ENCODE measurements around the gene ERVW-1.
"Not testable (repeated sequence)": the region's sequence is repeated elsewhere in the genome, so short reads cannot be mapped to it uniquely, and the experiment has no call there.

ERVW-1 gene

DNA sequence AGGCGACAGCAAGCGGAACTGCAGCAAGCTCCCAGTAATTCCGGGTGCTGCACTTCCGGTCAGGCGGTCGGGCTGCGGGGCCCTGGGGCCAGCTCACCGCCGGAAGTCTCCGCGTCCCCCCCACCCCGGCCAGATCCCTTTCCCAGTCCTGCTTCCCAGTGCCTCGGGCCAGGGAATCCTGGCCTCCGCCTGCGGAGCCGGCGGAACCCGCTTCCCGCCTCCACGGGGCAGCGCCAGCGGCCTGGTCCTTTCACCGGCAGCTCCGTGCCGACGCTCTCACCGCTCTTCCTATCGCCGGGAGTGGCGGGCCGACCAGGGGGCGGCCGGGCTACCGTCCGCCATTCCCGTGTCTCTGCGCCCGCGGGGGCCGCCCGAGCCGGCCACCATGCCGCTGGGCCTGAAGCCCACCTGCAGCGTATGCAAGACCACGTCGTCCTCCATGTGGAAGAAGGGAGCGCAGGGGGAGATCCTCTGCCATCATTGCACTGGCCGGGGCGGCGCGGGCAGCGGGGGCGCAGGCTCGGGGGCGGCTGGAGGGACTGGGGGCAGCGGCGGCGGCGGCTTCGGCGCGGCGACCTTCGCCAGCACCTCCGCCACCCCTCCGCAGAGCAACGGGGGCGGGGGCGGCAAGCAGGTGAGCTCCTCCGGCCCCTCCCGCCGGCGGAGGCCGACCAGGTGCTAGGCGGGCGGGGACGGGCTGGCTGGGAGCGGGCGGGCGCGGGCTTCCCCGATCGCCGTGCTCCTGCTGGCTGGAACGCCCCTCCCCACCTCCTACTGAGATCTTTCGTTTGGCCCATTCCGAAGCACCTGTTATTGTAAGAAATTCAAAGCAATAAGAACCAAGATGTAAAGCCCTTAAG is 30.2 kb downstream of the ERVW-1 start, which contains the start of gene GATAD1:
Gene GATAD1, plus strand, starts transcription at position 138 of the 860 bp plus-strand sequence. Its CDS starts 248 bp downstream, at position 386.
- Histone ChIP-seq H3K9me3 (replicated peaks; ENCODE audit: insufficient read depth, low read length) (no peaks in the 10 kb centered on the region), H3F3A (ENCODE audit: insufficient read depth, low read length) (peaks cover 8% of the 10 kb centered on the region; the same call in 1 of the 2 replicates), H3K27me3 (replicated peaks; ENCODE audit: insufficient read depth, low read length) (no peaks in the 10 kb centered on the region), H3K4me1 (ENCODE audit: low read length) (no peaks in the 10 kb centered on the region), H4K20me1 (ENCODE audit: insufficient read depth, low read length) (no peaks in the 10 kb centered on the region), H2AFZ (ENCODE audit: low read length) (peak within 1 kb of the TSS; percentile 96), H3K9me2 (replicated peaks; ENCODE audit: insufficient read depth, low read length) (no peaks in the 10 kb centered on the region), H3K9ac (ENCODE audit: low read length) (peak within 1 kb of the TSS; percentile 93), H3K36me3 (replicated peaks; ENCODE audit: insufficient read depth, low read length) (no peaks in the 10 kb centered on the region), H3K4me2 (ENCODE audit: low read depth, low read length) (peak within 1 kb of the TSS; percentile 68), H3K79me2 (ENCODE audit: low read length) (no peaks in the 10 kb centered on the region), H3K4me3 (ENCODE audit: low read length) (peak within 1 kb of the TSS; percentile 92), H3K27ac (ENCODE audit: low read length) (peak within 1 kb of the TSS; percentile 73; the same call in 1 of the 2 replicates)
- DNase-seq = peak; percentile 91
- TF ChIP-seq, protein P1, sequence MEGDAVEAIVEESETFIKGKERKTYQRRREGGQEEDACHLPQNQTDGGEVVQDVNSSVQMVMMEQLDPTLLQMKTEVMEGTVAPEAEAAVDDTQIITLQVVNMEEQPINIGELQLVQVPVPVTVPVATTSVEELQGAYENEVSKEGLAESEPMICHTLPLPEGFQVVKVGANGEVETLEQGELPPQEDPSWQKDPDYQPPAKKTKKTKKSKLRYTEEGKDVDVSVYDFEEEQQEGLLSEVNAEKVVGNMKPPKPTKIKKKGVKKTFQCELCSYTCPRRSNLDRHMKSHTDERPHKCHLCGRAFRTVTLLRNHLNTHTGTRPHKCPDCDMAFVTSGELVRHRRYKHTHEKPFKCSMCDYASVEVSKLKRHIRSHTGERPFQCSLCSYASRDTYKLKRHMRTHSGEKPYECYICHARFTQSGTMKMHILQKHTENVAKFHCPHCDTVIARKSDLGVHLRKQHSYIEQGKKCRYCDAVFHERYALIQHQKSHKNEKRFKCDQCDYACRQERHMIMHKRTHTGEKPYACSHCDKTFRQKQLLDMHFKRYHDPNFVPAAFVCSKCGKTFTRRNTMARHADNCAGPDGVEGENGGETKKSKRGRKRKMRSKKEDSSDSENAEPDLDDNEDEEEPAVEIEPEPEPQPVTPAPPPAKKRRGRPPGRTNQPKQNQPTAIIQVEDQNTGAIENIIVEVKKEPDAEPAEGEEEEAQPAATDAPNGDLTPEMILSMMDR (IDR thresholded peaks at IDR 0.05; ENCODE audit: low read length) = peak; percentile 81; the same call in 1 of the 2 replicates
- no peak for TF ChIP-seq EZH2phosphoT487 (IDR thresholded peaks at IDR 0.05; ENCODE audit: low read length)

DNA sequence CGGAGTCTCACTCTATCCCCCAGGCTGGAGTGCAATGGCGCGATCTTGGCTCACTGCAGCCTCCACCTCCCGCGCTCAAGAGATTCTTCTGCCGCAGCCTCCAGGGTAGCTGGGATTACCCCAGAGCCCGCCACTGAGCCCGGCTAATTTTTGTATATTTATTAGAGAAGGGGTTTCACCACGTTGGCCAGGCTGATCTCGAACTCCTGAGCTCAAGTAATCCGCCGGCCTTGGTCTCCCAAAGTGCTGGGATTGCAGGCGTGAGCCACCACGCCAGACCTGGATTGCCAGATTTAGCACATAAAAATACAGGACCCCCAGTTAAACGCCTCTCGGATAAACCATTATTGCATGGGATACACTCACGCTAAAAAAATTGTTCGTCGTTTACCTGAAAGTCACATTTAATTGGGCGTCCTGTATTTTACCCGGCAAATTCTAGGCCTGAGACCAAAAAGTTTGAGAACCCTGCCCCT is 30.8 kb downstream of the ERVW-1 start:
- H4K20me1 ChIP-seq (ENCODE audit: insufficient read depth, low read length) = no peaks in the 10 kb centered on the region
- H3K9me2 ChIP-seq (replicated peaks; ENCODE audit: insufficient read depth, low read length) = no peaks in the 10 kb centered on the region
- H3K9me3 ChIP-seq (replicated peaks; ENCODE audit: insufficient read depth, low read length) = no peaks in the 10 kb centered on the region
- no peak for DNase-seq
- H3K27me3 ChIP-seq (replicated peaks; ENCODE audit: insufficient read depth, low read length) = no peaks in the 10 kb centered on the region
- TF ChIP-seq EZH2phosphoT487 (IDR thresholded peaks at IDR 0.05; ENCODE audit: low read length) (no peak), EZH2 (optimal IDR thresholded peaks at IDR 0.05; ENCODE audit: low read depth, low read length) (no peak)
- TF ChIP-seq, protein P1 (IDR thresholded peaks at IDR 0.05; ENCODE audit: low read length) = no peak; the same call in 1 of the 2 replicates
- peaks cover 8% of the 10 kb centered on the region; the same call in 1 of the 2 replicates for H3F3A ChIP-seq (ENCODE audit: insufficient read depth, low read length)
- peak overlapping the region; percentile 63; the same call in 1 of the 2 replicates for H3K4me2 ChIP-seq (ENCODE audit: low read depth, low read length)
- no peaks in the 10 kb centered on the region for H3K79me2 ChIP-seq (ENCODE audit: low read length)
- H3K4me1 ChIP-seq (ENCODE audit: low read length) = no peaks in the 10 kb centered on the region
- peak overlapping the region; percentile 93; the same call in 1 of the 2 replicates for H3K9ac ChIP-seq (ENCODE audit: low read length)
- H3K36me3 ChIP-seq (replicated peaks; ENCODE audit: insufficient read depth, low read length) = no peaks in the 10 kb centered on the region
- peak overlapping the region; percentile 92 for H3K4me3 ChIP-seq (ENCODE audit: low read length)
- H3K27ac ChIP-seq (ENCODE audit: low read length) = peak overlapping the region; percentile 73; the same call in 1 of the 2 replicates
- peak overlapping the region; percentile 96 for H2AFZ ChIP-seq (ENCODE audit: low read length)

DNA sequence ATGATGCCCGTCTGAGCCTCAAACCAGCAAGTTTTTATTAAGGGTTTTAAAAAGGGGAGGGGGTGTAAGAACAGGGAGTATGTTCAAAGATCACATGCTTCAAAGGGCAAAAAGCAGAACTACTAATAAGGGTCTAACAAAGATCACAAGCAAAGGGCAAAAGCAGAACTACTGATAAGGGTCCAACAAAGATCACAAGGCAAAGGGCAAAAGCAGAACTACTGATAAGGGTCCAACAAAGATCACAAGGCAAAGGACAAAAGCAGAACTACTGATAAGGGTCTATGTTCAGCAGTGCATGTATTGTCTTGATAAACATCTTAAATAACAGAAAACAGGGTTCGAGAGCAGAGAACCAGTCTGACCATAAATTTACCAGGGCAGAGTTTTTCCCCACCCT is 35.0 kb downstream of the ERVW-1 start:
- not testable (repeated sequence) for H3F3A ChIP-seq (ENCODE audit: insufficient read depth, low read length); H3K9me3 ChIP-seq (replicated peaks; ENCODE audit: insufficient read depth, low read length); H3K4me1 ChIP-seq (ENCODE audit: low read length); H3K79me2 ChIP-seq (ENCODE audit: low read length); H2AFZ ChIP-seq (ENCODE audit: low read length); H3K9me2 ChIP-seq (replicated peaks; ENCODE audit: insufficient read depth, low read length); H4K20me1 ChIP-seq (ENCODE audit: insufficient read depth, low read length); H3K36me3 ChIP-seq (replicated peaks; ENCODE audit: insufficient read depth, low read length); DNase-seq; H3K4me2 ChIP-seq (ENCODE audit: low read depth, low read length); H3K4me3 ChIP-seq (ENCODE audit: low read length); H3K9ac ChIP-seq (ENCODE audit: low read length); H3K27me3 ChIP-seq (replicated peaks; ENCODE audit: insufficient read depth, low read length); H3K27ac ChIP-seq (ENCODE audit: low read length)
